ENCODE data around the gene SNCA. TPM values are rescaled to one million over a fixed set of nuclear protein-coding genes. Genes with fewer than 3 reads are reported as not detected.

The SNCA gene
- total RNA-seq, 1 experiment from 2014 or later = 3.1 TPM

- ChIA-PET CTCF (no interaction called here), POLR2A (ENCODE audit: low non-redundant PET) (no interaction called here)
- H3K4me3 ChIP-seq (ENCODE audit: low read depth, low read length, poor library complexity, severe bottlenecking) = no peak overlapping the region
- H3K27ac ChIP-seq (ENCODE audit: low read depth, low read length, poor library complexity, severe bottlenecking) = no peak overlapping the region
- no peaks in the 10 kb centered on the region for H3K4me1 ChIP-seq (ENCODE audit: insufficient read depth, low read length, poor library complexity, severe bottlenecking)
- intact Hi-C loops (cut with micrococcal nuclease; ENCODE audit: unreplicated experiment) = no loop called here
- TF ChIP-seq EZH2 (IDR thresholded peaks at IDR 0.05; ENCODE audit: borderline replicate concordance, low read depth, low read length, poor library complexity, severe bottlenecking) = no peak
- TF ChIP-seq CTCF (conservative IDR thresholded peaks at IDR 0.05; ENCODE audit: low read depth, low read length) = no peak
- no peaks in the 10 kb centered on the region for H3K9me3 ChIP-seq (ENCODE audit: low read depth, low read length, poor library complexity, severe bottlenecking)
- BruUV-seq (replicated peaks) = no TSS peak
- H3K36me3 ChIP-seq (ENCODE audit: insufficient read depth, low read length, poor library complexity, severe bottlenecking) = no peaks in the 10 kb centered on the region
- no peak for DNase-seq (ENCODE audit: low spot score)
- no peaks in the 10 kb centered on the region for H3K27me3 ChIP-seq (replicated peaks; ENCODE audit: insufficient read depth, low read depth, low read length, poor library complexity)
These were observed 31.3 kb upstream of the SNCA start for GRCh38 chr4:89868276-89868675.

GRCh38 chr4:89863533-89863932 lies 26.6 kb upstream of the SNCA start:
- H3K4me3 ChIP-seq (ENCODE audit: low read depth, low read length, poor library complexity, severe bottlenecking) = no peak overlapping the region
- intact Hi-C loops (cut with micrococcal nuclease; ENCODE audit: unreplicated experiment) = no loop called here
- no peak for DNase-seq (ENCODE audit: low spot score)
- H3K9me3 ChIP-seq (ENCODE audit: low read depth, low read length, poor library complexity, severe bottlenecking) = no peaks in the 10 kb centered on the region
- CTCF ChIA-PET = no interaction called here
- no TSS peak for BruUV-seq (replicated peaks)
- H3K27me3 ChIP-seq (replicated peaks; ENCODE audit: insufficient read depth, low read depth, low read length, poor library complexity) = no peaks in the 10 kb centered on the region
- no peak overlapping the region for H3K27ac ChIP-seq (ENCODE audit: low read depth, low read length, poor library complexity, severe bottlenecking)
- no peaks in the 10 kb centered on the region for H3K36me3 ChIP-seq (ENCODE audit: insufficient read depth, low read length, poor library complexity, severe bottlenecking)
- POLR2A ChIA-PET (ENCODE audit: low non-redundant PET) = no interaction called here
- no peak for TF ChIP-seq CTCF (conservative IDR thresholded peaks at IDR 0.05; ENCODE audit: low read depth, low read length)
- no peak for TF ChIP-seq EZH2 (IDR thresholded peaks at IDR 0.05; ENCODE audit: borderline replicate concordance, low read depth, low read length, poor library complexity, severe bottlenecking)
- H3K4me1 ChIP-seq (ENCODE audit: insufficient read depth, low read length, poor library complexity, severe bottlenecking) = no peaks in the 10 kb centered on the region

GRCh38 chr4:89860971-89861370 lies 24.0 kb upstream of the SNCA start:
- Histone ChIP-seq H3K36me3 (ENCODE audit: insufficient read depth, low read length, poor library complexity, severe bottlenecking) (no peaks in the 10 kb centered on the region), H3K27ac (ENCODE audit: low read depth, low read length, poor library complexity, severe bottlenecking) (no peak overlapping the region), H3K4me1 (ENCODE audit: insufficient read depth, low read length, poor library complexity, severe bottlenecking) (no peaks in the 10 kb centered on the region), H3K27me3 (replicated peaks; ENCODE audit: insufficient read depth, low read depth, low read length, poor library complexity) (no peaks in the 10 kb centered on the region), H3K4me3 (ENCODE audit: low read depth, low read length, poor library complexity, severe bottlenecking) (no peak overlapping the region), H3K9me3 (ENCODE audit: low read depth, low read length, poor library complexity, severe bottlenecking) (no peaks in the 10 kb centered on the region)
- no peak for DNase-seq (ENCODE audit: low spot score)
- intact Hi-C loops (cut with micrococcal nuclease; ENCODE audit: unreplicated experiment) = no loop called here
- CTCF ChIA-PET = no interaction called here
- POLR2A ChIA-PET (ENCODE audit: low non-redundant PET) = no interaction called here
- TF ChIP-seq CTCF (conservative IDR thresholded peaks at IDR 0.05; ENCODE audit: low read depth, low read length) (no peak), EZH2 (IDR thresholded peaks at IDR 0.05; ENCODE audit: borderline replicate concordance, low read depth, low read length, poor library complexity, severe bottlenecking) (no peak)
- no TSS peak for BruUV-seq (replicated peaks)

Data from A673 (cell line).